ENCODE results near the gene PSIP1. TPM values are rescaled to one million over a fixed set of nuclear protein-coding genes. Genes with fewer than 3 reads are reported as not detected.

PSIP1 gene
- total RNA-seq, 1 donor from 2014 or later, result 41.7 TPM

DNA sequence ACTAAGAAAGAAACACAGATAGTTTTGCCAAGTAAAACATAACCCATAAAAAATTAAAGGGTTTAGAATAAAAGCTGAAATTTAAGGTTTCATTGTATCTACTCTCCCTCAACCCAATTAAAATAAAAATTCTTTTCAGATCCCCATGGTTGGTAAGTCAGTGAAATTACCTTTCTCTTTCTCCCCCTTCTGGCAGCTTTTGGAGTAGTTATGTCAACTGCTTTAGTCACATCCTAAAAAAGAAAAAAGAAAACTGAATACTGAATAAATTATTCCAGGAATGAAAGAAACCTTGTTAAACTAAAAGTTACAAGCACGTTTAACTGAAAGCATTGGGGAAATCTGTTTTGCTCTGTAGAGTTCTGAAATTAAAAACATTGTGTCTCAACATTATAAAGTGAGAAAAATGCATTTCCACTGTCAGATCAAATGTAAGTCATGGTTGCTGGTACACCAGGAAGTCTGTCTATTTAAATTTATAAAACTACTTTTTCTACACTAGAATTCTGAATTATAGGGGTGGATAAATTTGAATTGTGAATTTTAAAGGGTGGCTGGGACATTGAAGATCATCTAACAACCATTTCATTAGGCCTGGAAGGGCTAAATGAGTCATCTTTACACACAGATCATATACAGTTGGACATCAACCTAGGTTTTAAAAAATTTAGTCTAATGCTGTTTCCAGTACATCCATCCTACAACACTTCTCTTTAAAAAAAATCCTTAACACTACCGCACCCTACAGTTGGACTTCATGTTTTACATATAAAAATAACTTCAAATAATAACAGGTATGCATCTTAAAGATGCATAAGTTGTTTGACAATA lies 24.7 kb downstream of the PSIP1 start:
- Histone ChIP-seq H3K27me3 (ENCODE audit: low read depth) (no peaks in the 10 kb centered on the region), H3K36me3 (peaks cover 34% of the 10 kb centered on the region), H3K4me3 (no peak overlapping the region), H3K9me3 (no peaks in the 10 kb centered on the region), H3K4me1 (no peaks in the 10 kb centered on the region), H3K27ac (no peak overlapping the region)
- no peak for ATAC-seq
- DNase-seq, result no peak
- TF ChIP-seq CTCF (IDR thresholded peaks at IDR 0.05), result peak; percentile 33
- intact Hi-C loops (cut with DNase I), result no loop called here

GRCh38 chr9:15484802-15485201 lies 26.0 kb downstream of the PSIP1 start:
- TF ChIP-seq CTCF (IDR thresholded peaks at IDR 0.05), result no peak
- no peaks in the 10 kb centered on the region for H3K9me3 ChIP-seq

DNA sequence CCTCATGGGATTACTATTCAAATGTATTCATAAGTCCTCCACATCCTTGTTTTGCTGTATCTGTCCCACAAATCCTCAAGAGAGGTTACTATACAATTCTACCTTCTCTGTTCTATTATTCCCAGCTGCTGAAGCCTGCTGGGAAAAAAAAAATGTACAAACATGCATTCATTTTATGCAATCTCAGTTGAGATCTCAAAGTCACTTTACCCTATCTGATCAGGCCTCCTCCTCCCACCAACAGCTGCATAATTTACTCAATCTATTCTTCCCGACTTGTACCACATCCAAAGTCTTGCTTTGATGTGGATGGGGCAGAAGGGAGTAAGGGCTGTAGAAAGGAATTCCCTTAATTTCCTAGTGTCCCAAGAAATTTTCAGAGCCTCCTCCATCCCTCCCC lies 28.6 kb downstream of the PSIP1 start:
- Histone ChIP-seq H3K27ac (no peak overlapping the region), H3K4me3 (no peak overlapping the region), H3K4me1 (no peaks in the 10 kb centered on the region), H3K36me3 (peaks cover 18% of the 10 kb centered on the region), H3K9me3 (no peaks in the 10 kb centered on the region), H3K27me3 (ENCODE audit: low read depth) (no peaks in the 10 kb centered on the region)
- no peak for ATAC-seq
- no peak for DNase-seq
- TF ChIP-seq CTCF (IDR thresholded peaks at IDR 0.05), result no peak
- intact Hi-C loops (cut with DNase I), result no loop called here

More at GRCh38 chr9:15484802-15485201, 26.0 kb downstream of the PSIP1 start:
- Histone ChIP-seq H3K4me3 (no peak overlapping the region), H3K27ac (no peak overlapping the region), H3K36me3 (peaks cover 34% of the 10 kb centered on the region), H3K27me3 (ENCODE audit: low read depth) (no peaks in the 10 kb centered on the region), H3K4me1 (no peaks in the 10 kb centered on the region)
- no peak for ATAC-seq
- no peak for DNase-seq
- intact Hi-C loops (cut with DNase I), result no loop called here

- intact Hi-C loops (cut with DNase I), result no loop called here
Observed at GRCh38 chr9:15480028-15480427, 30.7 kb downstream of the PSIP1 start.

DNA sequence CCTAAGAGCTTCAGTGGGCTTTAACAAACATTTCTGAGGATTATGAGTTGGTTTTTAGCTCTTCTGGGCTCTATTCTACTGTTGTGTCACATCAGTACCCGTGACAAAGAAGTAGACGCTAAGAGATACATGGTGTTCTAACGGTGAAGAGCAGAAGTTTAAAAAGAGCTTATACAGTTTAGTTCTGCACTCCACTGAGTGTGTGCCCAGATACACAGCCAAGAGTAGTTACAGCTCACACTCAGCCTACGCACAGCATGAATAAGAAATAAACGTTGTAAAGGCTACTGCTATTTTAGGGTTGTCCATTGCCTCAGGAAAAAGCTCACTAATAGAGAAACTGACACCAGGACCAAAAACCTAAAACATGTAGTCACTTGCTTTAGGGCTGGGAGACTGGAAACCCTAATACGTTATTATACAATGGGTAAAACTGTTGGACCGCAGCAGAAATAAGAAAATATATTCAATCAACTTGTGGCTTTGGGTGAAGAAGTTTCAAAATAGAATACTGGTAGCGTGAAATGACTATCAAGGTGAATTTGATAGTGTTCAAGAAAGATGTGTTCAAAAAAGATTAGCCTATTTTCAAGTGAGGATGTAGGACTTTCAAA lies 34.7 kb downstream of the PSIP1 start:
- no peak for ATAC-seq
- no peak for DNase-seq
- TF ChIP-seq CTCF (IDR thresholded peaks at IDR 0.05), result no peak
- no peak overlapping the region for H3K27ac ChIP-seq
- no peak overlapping the region for H3K4me3 ChIP-seq
- peaks cover 47% of the 10 kb centered on the region for H3K36me3 ChIP-seq
- H3K4me1 ChIP-seq, result no peaks in the 10 kb centered on the region
- H3K9me3 ChIP-seq, result no peaks in the 10 kb centered on the region
- H3K27me3 ChIP-seq (ENCODE audit: low read depth), result no peaks in the 10 kb centered on the region
- intact Hi-C loops (cut with DNase I), result no loop called here

More at GRCh38 chr9:15480028-15480427, 30.7 kb downstream of the PSIP1 start:
- TF ChIP-seq CTCF (IDR thresholded peaks at IDR 0.05), result no peak
- Histone ChIP-seq H3K27ac (no peak overlapping the region), H3K36me3 (peaks cover 18% of the 10 kb centered on the region), H3K4me3 (no peak overlapping the region), H3K9me3 (no peaks in the 10 kb centered on the region), H3K4me1 (no peaks in the 10 kb centered on the region), H3K27me3 (ENCODE audit: low read depth) (no peaks in the 10 kb centered on the region)
- DNase-seq (no peak), ATAC-seq (no peak)
